NK-92 treated with Interleukin-12 subunit alpha and Interleukin-12 subunit beta, amount 100 ng/mL, for 24 hours (cell line): ENCODE data around the gene FKBP1B.
"Not testable (repeated sequence)": the region's sequence is repeated elsewhere in the genome, so short reads cannot be mapped to it uniquely, and the experiment has no call there.

ENCODE experiments used
- DNase-seq: peaks from one replicate; lab custom pipeline; 2025; lab: John Stamatoyannopoulos, UW

The FKBP1B gene

GRCh38 chr2:24104110-24104650, 54.6 kb downstream of the FKBP1B start:
- DNase-seq: no peak

- DNase-seq: no peak
Measured at GRCh38 chr2:24104906-24105305, 55.4 kb downstream of the FKBP1B start.

- DNase-seq: no peak
Measured at GRCh38 chr2:24105816-24106215, 56.3 kb downstream of the FKBP1B start.

- no peak for DNase-seq
Measured at GRCh38 chr2:24106786-24107185, 57.2 kb downstream of the FKBP1B start.

GRCh38 chr2:24107336-24107735, 57.8 kb downstream of the FKBP1B start:
- no peak for DNase-seq

GRCh38 chr2:24109431-24109830, 59.9 kb downstream of the FKBP1B start:
- DNase-seq: not testable (repeated sequence)

GRCh38 chr2:24110660-24111303, 61.2 kb downstream of the FKBP1B start:
- DNase-seq: no peak

GRCh38 chr2:24111407-24111901, 61.9 kb downstream of the FKBP1B start:
- DNase-seq: no peak
